Measurements from ENCODE around the gene SENP6.

SENP6 gene

DNA sequence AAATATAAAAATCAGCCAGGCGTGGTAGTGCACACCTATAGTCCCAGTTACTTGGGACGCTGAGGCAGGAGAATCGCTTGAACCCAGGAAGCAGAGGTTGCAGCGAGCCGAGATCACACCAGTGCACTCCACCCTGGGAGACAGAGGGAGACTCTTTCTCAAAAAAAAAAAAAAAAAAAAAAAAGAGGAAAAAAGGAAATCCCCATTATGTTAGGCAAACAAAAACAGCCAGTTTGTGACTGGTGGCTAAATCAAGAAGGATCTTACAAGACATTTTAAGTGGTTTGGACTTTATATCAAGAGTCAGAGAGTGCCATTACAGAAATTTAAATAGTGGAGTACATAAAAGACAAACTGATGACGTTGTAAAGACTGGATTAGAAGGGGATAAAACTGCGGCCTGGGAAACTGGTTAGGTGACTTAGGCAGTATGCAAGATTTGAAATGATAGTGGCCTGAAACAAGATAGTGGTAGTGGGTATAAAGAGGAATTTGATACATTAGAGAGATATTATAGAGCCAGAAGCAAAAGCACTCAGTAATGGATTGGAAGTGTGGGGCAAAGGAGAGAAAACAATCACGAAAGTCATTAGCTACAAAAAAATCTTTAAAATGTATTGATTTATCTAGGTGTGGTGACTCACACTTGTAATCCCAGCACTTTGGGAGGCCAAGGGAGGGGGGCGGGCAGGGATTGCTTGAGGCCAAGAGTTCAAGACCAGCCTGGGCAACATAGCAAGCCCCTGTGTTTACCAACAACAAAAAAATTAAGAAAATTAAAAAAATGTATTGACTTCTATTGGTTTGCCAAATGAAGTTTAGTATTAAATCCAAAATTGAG, 145.7 kb downstream of the SENP6 start:
- DNase-seq: no peak

DNA sequence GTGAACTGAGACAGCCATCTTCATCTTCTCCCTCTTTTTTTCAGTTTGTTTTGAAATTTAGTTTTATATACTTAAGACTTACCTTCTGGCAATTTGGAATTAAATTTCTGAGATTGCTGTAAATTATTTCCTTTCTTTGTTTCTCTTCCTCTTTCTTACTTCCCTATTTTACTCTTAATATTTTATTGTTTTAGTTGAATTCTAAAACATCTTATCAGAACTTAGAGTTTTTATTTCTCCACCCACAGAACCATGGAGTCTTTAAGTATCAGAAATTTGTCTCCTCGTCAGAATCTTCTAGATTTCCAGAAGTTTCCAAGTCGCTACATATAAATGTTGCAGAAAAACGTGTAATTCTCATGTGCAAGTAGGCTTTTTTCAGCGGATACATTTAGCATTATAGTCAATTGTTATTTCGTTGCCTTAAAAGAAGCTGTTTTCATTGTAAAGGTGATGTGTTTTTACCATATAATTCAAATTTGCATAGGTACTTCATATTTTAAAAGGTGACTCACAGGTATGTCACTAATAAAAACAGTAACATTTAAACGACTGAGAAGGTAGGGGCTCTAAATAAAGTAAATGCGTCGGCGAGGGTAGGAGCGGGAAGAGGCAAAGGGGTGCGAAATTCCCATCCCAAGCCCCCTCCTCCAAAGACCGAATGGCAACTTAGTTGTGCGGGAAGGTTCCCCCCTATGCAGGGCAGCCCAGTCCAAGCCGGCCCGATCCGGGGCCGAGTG, 146.5 kb downstream of the SENP6 start:
- DNase-seq: peak in 1 of 56 donors; percentile 63

DNA sequence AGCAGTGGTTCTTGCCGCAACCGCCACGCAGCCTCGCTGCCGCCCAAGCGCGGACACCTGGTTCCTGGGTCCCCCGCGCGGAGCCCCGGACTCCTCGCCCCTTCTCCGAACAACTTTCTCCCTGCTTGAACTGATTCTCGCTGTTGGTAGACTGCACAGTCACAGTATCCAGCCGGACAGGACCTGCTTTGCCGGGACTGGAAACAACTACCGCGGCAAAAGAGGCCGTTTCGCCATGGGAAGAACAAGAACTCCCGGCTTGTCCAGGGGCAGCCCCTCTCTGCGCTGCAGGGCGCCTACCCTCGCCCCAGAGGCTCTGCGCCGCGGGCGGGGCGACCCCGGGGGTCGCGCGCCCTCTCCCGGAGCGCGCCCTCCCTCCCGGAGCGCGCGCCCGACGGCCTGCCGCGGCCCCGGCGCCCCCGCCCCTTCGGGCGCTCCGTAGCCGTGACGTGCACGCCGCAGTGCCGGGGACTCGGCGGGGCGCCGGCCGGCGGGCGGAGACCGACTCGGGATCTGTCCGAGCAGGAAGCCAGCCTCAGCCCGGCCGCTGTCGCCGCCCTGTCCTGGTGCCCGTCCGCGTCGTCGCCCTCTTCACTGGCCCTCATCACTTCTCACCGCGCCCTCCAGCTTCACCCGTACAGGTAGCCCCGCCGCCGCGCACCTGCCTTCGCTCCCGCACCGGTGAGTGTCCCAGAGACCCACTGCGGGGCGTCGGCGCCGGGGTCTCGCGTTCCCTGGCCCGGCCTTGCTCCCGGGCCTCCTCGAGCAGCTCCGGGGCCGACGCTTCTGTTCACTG, 147.3 kb downstream of the SENP6 start, which contains the start of gene MYO6:
Gene MYO6 (plus strand): TSS at position 497 of the 796 bp plus-strand sequence. CDS start 68,309 bp downstream, outside the sequence.
- DNase-seq: peak in 55 of 56 donors; percentile 17 to 85 (median 71)

DNA sequence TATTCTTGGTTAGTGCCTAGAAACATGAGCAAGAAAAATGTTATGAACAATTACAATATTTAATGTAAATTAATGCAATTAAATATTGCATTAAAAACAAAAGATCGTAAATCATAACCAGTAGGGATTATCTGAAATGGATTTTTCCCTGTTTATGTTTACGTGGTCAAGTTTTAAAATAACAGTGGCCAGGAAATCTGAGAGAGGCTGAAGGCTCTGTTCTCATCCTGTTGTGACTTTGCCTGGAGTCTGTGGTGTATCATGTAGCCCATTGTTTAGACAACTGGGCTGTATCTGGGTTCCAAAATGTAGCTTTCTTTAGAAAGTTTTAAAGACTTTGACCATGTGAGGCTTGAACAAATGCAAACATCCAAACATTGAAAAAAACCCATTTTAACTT, 149.8 kb downstream of the SENP6 start:
- DNase-seq: no peak

DNA sequence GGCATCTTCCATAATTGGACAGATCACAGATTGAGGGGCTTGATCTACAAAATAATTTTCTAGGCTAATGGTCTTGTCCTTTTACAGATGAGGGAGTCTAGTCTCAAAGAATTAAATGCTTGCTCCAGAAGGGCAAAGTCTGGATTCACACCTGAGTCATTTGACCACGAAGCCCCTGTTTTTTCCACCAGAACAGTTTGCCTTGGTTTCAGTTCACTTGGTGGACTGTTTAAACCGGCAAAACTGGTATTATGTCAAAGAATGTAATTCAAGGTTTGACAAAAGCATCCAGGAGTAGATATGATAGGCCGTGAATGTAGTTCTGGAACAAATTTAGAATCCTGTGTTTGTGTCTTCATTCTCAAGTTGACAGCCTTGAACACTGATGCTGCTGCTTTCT, 150.7 kb downstream of the SENP6 start:
- DNase-seq: no peak

DNA sequence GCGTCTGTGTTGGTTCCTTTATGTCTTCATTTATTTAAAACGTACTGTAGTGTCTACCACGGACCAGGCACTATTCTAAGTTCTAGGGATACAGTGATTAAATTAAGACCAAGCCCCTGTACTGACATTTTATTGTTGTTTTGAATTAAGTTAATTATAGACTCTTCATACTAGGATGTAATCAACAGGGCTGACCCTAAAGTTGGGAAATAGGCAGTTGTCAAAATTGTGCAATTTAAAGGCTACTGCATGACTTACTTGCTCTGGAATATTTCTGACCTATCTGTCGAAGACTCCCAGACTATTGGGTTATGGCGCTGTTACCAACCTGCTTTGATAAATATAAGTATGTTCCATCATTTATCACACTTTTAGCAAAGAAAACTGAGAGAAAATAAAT, 154.0 kb downstream of the SENP6 start:
- DNase-seq: no peak

DNA sequence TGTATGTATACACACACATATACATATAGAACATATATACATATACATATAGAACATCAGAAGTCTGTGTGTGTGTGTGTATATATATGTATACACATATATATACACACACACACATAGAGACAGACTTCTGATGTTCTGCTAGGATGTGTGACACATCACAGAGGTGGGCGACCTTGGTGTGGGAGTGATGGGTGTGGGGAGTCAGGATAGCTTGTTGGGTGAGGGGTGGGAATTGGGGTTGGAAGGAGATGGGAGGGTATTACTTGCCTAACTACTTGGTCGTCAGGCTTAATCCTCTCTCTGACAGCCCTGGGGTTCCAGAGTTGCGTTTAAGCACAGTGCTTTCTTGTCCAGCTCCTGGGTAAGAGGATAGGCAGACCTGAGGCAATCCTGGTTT, 155.6 kb downstream of the SENP6 start:
- DNase-seq: no peak

DNA sequence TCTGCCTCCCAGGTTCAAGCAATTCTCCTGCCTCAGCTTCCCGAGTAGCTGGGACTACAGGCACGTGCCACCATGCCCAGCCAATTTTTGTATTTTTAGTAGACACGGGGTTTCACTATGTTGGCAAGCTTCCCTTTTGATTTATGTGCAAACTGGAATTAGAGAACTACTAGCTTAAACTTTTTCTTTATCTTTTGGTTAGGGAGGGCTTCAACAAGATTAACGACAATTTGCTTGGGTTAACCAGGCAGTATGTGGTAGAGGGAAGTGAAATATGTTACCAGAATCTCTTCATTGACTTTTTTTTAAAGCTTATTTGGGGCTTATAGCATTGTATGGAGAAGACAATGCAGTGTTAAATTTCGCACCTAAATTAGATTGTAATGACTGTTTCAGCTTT, 156.4 kb downstream of the SENP6 start:
- DNase-seq: no peak

DNA sequence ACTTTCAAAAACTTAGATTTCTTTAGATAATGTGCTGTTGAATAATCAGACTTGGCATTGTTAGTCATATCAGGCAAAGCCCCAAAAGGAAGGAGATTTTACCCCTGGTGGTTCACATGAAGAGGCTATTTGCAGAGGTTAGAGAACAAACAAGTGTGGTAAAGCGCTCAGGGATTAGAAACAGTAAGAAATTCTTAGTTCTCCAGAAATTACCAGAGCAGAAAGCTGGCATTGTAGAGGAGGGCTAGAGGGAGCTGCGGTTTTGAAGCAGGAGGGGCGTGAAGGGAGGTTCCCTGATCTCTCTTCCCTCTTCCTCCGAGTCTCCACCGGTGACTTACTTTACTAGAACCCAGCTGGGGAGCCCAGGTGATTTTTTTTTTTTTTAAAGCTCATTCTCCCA, 157.5 kb downstream of the SENP6 start:
- DNase-seq: no peak

DNA sequence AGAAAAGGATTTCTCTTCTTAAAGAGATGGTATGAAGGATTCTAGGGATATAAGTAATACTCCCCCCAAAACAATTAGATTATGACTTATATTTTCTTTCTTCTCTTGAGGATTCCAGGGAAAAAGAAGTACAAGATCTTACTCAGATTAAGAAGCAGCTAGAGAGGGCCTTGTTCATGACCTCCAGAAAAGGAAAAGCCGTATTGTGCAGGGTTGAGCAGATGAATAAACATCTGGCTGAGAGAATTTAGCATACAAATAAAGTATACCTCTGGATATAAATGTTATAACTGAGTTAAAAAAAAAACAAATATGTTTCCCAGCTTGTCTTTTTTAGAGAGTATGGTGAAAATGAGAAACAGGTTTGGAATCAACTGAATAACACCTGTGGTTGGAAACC, 158.6 kb downstream of the SENP6 start:
- DNase-seq: no peak

DNA sequence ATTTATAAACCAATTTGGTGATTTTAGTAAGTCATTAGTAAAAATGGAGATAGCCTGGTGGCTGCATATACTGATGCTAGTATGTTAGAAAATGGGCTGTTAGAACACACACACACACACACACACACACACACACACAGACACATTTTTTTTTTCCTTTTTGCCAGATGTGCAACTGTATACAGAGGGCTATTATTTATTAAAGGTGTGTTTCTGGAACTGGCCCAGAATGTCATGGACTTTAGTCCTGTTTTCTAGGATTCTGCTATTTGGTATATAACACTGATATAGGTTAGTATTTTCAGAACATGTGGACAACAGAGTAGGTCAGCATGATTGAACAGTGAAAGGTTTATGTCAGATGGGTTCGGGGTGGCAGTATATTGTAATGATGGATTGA, 159.8 kb downstream of the SENP6 start:
- no peak for DNase-seq

DNA sequence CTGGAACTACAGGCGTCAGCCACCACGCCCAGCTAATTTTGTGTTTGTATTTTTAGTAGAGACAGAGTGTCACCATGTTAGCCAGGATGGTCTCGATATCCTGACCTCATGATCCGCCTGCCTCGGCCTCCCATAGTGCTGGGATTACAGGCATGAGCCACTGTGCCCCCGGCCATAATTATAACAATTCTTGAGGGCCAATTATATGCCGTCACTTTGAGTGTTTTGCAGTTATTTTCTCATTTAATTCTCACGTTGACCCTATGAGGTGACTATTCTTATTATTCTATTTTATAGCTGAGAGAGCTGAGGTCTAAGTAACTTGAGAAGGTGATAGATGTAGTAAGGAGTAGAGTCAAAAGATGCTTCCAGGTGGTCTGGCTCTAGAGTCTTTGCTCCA, 160.4 kb downstream of the SENP6 start:
- DNase-seq: no peak

DNA sequence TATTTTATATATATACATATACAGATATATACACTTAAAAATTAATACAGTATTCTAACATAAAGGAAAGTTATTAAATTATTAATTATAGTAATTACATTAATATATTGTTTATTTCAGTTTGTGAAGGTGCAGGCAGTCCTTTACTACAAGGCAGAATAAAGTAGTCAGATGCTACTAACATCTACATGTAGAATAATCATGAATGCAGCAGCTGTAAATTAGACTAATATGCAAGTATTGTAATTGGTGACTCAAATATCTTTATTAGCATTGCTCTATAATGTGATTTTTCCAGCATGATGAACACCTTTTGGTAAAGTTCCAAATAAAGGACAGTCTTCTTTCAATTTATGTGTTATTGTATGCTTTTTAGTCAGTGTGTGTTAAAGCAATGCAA, 164.7 kb downstream of the SENP6 start:
- no peak for DNase-seq

Data from nucleus accumbens (tissue), 56 donors.